HG03139 (cell line): ENCODE measurements around the gene TBXA2R.

Experiments
- ATAC-seq: cut with Tn5 transposase; IDR thresholded peaks from one replicate; pipeline ENCODE4 v1.9.1; 2021; ENCODE audit not compliant: unreplicated experiment

Gene TBXA2R

DNA sequence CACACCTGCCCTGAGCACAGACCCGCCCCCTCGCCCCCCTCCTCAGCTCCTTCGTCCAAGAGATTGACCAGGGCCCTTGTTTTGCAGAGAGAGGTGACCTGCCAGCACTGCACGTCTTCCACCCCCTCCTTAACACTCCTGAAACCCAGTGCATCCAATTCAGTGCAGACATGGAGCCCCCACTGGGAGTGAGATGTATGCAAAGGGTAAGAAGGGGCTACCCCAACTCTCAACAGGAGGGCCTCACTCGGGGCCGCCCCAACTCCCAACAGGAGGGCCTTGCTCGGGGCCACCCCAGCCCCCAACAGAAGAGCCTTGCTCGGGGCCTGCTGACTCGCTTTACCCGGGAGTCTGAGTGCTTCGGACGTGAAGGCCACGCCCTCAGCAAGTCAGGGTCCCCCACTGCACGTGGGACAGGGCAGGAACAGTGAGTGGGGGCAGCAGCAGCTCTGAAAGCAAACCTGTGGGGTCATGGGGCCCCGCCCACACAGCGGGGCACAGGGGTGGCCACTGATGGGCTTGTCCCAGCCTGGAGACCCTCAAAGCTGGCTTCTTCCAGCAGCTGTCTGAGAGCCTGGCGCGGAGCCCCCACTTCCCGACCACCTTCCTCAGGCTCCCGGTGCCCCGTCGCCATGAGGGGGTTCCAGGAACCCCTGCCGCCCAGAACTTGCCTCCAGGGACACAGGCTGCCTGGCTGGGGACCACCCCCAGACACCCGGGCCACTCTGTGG lies 14.3 kb upstream of the TBXA2R start:
- ATAC-seq = no peak

GRCh38 chr19:3620145-3620816 lies 13.6 kb upstream of the TBXA2R start:
- ATAC-seq = no peak

GRCh38 chr19:3619631-3620012 lies 12.9 kb upstream of the TBXA2R start:
- ATAC-seq = no peak

DNA sequence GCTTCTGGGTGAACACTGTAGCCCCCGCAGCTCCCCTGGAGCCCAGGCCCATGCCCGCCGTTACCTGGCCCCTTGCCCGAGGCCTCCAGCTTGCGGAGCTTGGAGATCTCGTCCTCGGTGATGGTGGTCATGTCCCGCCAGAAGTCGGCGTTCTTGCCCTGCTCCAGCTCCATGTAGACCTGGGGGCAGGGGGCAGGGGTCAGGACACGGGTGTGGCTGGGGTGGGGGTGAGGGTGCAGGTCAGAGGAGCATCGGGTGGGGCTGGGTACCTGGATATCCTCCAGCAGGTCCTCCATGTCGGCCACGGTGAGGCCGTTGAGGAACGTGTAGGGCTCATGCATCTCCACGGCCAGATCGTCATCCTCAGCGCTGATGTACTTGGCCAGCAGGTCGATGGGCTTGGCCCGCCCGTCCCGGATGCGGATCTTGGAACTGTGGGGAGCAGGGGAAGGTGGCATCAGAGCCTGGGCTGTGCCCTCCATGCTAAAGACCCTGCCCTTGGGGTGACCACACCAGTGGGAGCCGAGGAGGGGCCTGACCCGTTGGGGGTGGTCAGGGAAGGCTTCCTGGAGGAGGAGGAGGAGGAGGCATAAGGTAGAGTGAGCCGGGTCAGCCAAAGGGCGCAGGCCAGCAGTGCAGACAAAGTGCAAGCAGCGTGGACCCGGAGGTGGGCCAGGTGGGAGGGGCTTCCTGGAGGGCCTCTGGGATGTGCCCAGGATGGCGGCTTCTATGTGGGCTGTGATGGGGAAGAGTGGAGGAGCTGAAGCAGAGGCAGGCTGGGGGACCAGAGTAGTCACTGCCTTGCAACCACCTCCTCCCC lies 12.3 kb upstream of the TBXA2R start:
- ATAC-seq = no peak

DNA sequence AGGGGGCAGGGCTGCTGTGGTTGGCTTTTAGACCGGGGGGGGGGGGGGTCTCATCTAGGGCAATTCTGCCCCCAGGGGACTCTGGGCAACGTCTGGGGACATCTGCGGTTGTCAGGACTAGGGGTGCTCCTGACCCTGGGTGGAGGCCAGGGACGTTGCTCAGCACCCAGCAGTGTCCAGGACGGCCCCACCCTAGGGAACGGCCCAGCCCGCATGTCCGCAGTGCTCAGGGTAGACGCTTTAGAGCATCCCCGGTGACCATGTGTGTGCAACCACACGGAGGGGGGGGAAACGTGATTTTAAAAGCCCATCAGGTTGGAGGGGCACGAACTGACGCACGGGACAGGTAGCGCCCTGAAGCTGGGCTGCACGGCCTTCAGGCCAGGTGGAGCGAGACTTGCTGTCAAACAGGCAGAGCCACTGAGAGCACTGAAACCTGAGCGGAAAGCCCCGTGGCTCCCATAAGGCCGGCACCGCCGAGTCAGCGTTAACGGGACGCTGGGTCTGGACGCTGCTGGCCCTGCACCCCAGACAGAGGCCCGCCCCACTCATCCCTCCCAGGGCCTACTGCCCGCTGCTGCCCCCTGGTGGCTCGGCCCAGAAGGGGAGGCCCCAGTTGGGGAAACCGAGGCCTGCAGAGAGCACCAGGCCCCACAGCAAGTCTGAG lies 11.6 kb upstream of the TBXA2R start:
- no peak for ATAC-seq

- no peak for ATAC-seq
Observed at GRCh38 chr19:3617463-3617862, 10.8 kb upstream of the TBXA2R start.

DNA sequence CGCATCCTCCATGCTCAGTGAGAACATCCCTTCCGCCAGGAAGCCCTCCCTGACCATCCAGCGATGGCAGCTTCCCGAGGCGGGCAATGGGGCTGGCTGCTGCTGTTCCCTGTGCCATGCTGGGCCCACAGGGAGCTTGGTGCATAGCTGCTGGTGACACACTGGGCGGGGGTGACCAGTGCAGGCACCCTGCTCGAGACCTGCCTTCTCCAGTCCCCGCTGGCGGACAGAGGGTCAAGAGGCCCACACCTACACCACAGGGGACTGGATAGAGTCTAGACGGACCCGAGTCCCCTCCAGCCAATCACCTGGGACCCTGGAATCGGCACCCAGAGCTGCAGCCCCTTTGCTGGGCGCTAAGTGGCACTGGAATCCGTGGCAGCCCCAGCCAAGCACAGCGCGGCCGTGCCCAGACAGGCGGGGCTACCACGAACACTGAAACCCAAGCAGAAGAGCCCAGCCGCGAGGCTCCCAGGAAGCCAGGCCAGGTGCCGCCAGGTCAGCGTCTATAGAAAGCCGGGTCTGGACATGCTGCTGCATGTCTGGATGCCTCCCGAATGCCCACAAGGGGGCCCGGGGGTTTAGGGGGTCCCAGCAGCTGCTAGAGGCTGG lies 9.0 kb upstream of the TBXA2R start:
- ATAC-seq = no peak

GRCh38 chr19:3614858-3615505 lies 8.3 kb upstream of the TBXA2R start:
- ATAC-seq = no peak

DNA sequence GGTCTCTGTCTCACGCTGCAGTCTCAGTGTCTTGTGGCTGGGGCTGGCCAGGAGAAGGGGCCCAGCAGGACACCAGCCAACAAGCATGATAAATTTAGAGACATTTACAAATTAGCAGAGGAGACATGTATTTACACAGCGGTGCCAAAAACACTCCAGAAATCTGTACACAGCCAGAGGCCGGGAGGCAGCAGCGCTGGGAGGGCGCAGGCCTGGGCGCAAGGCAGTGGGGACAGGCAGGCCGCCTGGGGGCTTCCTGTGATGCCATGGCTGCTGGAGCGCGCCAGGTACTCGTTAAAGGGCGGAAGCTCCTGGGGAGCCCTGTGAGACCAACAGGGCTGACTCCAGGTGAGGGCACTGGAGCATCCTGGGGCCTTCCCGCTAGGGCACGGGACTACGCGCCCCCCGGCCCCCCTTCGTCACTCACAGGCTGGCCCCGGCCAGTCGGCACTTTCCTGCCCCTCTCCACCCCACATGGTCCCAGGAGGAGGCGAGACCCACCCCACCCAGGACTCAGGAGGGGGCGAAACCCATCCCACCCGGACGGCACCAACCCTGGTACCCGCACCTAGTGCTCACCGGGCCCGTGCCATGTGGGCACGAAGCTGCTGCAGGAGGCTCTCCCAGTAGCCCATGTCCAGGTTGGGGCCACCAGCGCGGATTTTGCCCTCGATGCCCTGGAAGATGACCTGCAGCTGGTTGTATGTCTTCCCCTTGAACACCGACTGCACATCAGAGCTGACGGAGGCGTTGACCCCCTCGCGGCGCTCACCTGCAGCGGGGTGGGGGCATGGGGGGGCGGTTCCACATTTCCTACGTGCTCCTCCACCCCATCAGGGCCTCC lies 7.4 kb upstream of the TBXA2R start:
- ATAC-seq = no peak

DNA sequence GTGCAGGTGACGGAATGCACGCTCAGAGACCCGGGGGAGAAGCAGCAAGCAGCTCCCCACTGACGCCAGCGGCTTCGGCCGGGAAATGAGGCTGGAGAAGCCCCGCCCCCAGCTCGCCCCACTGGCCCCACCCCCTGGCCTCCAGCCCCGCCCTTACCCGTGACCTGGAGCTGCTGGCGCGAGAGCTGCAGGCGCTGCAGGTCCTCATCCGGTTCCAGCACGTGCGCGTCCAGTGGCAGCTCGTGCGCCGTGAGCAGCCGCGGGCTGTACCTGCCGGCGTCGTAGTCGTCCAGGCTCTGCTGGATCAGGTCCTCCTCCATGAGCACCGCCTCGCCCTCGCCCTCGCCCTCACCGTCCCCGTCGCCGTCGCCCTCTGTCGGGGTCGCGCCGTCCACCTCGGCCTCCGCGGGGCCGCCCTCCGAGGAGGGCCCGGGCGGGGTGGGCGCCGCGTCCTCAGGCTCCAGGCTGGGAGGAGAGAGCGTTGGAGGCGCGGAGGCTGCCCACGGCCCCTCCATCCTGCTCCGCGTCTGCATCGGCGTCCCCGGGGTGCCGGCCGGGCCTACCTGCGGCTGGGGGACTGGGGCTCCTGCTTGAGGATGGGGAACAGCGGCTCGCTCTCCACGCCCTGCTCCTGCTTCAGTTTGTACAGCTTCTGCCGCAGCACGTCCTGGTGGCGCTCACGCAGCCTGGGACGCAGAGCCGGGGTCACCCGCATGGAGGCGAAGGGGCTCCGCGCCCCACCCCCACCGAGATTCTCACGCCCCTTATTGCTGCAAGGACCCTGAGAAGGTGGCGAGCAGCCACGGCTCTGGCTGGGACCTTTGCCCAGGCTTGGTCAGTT lies 6.4 kb upstream of the TBXA2R start:
- no peak for ATAC-seq

- no peak for ATAC-seq
Observed at GRCh38 chr19:3612330-3612729, 5.7 kb upstream of the TBXA2R start.

GRCh38 chr19:3611841-3612240 lies 5.2 kb upstream of the TBXA2R start:
- ATAC-seq = no peak

- no peak for ATAC-seq
Observed at GRCh38 chr19:3610745-3611717, 4.4 kb upstream of the TBXA2R start.

DNA sequence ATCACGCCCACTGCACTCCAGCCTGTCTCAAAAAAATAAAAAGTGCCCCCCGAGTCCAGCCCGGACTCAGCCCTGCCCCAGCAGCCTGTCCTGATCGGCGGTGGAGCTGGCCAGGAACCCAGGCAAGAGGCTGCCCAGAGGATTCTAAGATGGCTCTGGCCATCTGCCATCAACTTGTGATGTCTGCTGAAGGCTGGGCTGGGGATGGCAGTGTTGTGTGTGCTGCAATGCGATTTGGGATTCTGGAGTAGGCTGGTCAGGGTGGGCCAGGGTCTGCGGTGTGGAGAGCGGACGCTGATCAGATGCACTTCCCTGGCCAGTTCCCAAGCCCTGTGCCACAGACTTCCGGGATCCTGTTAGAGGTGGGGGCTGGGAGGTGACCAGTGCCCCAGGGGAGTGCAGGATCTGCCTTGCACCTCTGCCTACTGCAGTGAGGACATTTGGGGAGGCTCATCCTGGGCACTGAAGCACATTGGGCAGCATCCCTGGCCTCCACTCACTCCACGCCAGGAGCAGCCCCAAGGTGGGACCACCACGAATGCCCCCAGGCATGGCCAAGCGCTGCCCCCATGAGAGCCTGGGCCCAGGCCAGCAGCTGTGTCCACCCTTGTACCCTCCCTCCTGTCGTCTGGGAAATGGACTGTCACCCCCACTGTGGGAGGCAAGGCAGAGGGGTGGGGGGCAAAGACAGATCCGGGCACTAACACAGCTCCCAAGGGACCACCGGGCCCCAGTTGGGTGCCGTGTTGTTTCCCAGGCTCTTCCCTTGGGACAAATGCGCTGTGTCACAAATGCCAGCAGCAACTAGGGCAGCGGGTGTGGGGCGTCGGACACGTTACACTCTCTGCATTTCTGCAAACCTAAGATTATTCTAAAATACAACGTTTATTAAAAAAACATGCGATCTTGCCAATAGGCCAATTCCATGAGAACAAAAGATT lies 3.4 kb upstream of the TBXA2R start:
- ATAC-seq = no peak

- no peak for ATAC-seq
Observed at GRCh38 chr19:3608750-3609322, 2.2 kb upstream of the TBXA2R start.

DNA sequence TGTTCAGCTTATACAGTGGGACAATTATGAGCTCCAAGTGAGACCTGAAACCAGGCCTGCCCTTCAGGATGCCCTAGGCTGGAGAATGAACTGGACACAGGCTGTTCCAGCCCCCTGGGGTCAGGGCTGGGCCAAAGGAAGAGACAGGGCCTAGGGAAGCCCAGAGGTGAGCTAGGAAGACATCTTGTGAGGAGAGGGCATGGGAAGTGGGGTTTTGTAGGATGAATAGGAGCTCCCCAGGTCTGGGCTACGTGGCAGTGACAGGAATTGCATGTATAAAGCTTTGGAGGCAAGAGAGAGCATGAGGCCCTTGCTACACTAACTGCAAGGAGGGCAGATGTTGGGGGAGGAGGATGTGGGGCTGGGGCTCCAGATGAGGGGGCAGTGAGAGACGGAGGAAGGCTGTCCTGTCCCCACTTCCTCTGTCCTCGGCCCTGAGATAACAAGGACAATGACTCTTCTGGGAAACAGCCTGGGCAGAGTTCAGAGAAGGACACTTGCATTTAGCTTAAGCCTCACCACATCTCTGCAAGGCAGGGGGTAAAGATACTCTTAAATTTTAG lies 1.5 kb upstream of the TBXA2R start:
- no peak for ATAC-seq
